Limb (tissue), 2 donors: ENCODE measurements around the gene CT45A1.
"Not testable (repeated sequence)": the region's sequence is repeated elsewhere in the genome, so short reads cannot be mapped to it uniquely, and the experiment has no call there.

ENCODE experiments used
- DNase-seq, 2 donors: peaks; one replicate each; pipeline ENCODE4 v3.0.0-alpha.2; 2016; ENCODE audit errors: extremely low spot score in 2 of 2

Gene CT45A1, protein sequence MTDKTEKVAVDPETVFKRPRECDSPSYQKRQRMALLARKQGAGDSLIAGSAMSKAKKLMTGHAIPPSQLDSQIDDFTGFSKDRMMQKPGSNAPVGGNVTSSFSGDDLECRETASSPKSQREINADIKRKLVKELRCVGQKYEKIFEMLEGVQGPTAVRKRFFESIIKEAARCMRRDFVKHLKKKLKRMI

DNA sequence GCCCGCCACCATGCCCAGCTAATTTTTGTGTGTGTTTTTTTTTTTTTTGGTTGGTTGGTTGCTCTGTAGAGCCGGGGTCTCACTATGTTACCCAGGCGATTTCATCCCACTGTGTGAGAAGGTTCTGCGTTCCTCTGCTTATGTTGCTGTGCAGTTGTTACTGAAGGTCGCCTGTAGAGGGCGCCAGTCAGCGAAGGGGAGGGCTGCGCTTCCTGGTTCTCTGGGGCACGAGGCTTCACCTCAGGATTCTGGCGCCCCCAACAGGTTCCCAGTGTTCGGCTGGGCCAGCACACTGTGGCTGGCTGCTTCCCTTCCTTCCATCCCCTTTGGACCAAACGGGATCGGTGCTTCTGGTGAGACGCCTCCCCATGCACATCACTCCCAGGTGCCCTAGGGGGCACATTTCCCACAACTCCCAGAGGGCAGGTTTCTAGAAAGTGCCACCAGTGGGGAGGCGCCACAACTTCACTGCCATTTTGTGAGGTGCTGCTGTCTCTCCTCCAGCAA is at the start of gene CT45A1:
Gene CT45A1 (plus strand): TSS at position 457 of the 507 bp plus-strand sequence. CDS start 5,302 bp downstream, outside the sequence.
- not testable (repeated sequence) for DNase-seq

DNA sequence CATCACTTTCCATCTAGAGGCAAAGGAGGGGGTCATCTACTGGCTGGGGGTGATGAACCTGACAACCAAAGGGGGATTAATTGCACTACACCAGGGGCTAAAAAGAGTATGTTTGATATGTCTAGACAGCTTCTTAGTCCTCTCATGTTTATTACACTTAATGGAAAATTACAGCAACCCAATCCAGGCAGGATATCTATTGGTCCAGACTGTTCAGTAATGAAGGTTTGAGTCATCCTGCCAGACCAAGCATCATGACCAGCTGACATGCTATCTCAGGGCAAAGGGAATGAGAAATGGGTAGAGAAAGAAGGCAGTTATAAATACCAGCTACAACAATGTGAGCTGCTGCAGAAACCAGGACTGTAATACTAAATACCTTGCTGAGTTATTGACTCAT is 40.5 kb upstream of the CT45A1 start:
- not testable (repeated sequence) for DNase-seq

DNA sequence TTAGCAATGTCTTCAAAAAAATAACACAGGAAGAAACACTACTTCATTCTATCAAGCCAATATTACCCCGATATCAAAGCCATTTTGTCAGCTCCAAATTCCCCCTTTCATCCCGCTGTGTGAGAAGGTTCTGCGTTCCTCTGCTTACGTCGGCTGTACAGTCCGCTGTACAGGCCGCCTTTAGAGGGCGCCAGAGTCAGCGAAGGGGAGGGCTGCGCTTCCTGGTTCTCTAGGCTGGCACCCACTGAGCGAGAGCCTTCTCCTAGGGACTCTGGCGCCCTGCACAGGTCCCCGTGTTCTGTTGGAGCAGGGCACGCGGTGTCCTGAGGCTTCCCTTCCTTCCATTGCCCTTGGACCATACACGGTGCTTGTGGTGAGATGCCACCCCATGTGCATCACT is 25.3 kb upstream of the CT45A1 start:
- DNase-seq, result no peak

DNA sequence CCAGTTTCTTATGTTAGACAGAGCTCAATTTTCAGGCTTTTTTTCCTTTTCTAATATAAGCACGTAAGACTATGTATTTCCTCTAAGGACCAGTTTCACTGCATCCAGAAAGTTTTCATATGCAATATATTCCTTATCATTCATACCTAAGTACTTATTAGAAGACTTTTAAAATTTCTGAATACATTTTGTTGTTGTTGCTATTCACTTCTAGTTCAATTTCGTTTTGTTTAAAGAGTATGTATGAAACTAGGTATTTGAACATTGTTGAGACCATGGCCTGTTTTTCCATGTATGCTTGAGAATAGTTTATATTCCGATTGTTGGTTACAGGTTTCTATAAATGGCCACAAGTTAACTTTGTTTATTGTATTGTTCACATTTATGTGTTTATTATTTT is 18.0 kb upstream of the CT45A1 start:
- DNase-seq, result no peak

DNA sequence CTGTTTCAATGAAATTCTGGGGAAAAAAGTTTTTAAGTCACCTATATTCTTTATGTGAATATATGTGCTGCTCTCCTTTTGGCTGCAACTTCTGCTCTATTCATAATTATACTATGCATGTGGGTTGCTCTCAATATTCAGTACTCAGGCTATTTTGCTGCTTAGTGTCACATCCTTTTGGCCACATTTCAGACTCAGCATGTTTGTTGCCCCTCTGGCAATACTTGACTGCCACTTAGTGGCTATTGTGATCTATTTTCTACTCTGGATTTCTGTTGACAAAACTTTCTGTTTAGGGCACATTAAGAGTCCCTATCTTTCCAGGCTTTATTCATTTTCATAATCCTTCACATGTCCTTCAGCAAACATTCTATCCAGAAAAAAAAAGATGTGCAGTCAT is 15.8 kb upstream of the CT45A1 start:
- no peak for DNase-seq

DNA sequence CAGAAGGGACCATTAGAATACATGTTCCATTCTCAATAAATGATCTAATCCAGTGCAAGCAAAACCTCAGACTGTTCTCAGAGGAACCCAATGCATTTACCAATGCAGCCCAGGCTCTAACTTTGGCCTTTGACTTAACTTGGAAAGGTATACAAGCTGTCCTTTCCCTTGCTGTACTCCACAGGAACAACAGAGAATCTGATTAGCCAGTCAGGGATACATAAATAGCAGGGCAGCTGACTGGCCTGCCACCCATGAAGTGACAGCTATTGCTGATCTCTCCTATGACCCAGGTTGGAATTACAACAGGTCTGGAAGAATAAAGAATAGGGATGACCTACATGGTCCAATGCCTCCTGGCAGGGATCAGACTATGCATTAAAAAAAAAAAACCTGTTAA is 14.5 kb upstream of the CT45A1 start:
- DNase-seq, result no peak

DNA sequence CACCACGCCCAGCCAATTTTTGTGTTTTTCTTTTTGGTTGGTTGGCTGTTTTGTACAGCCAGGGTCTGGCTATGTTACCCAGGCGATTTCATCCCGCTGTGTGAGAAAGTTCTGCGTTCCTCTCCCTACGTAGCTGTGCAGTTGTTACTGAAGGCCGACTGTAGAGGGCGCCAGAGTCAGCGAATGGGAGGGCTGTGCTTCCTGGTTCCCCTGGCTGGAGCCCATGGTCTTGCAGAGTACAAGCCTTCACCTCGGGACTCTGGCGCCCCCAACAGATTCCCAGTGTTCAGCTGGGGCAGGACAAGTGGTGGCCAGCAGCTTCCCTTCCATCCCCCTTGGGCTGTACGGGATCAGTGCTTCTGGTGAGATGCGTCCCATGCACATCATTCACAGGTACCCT is 5.6 kb upstream of the CT45A1 start:
- DNase-seq, result no peak

DNA sequence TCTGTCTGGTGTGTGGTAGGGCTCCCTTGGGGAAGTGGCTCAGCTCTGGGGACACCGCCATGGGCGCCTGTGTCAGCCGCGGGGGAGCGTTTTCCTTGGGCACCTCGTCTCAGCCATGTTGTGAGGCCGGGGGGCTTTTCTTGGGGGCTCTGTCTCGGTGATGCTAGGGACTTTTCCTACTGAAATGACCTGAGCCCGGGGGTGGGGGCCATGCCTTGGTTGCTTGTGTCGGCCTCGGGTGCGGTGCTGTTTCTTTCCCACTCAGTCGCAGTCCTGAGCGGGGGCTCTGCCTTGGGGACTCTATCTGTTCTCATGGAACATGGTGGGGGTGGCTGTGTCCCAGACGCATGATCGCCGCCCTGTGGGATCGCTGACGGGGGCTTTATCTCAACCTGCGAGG is 356 bp downstream of the CT45A1 start:
- DNase-seq, result no peak

DNA sequence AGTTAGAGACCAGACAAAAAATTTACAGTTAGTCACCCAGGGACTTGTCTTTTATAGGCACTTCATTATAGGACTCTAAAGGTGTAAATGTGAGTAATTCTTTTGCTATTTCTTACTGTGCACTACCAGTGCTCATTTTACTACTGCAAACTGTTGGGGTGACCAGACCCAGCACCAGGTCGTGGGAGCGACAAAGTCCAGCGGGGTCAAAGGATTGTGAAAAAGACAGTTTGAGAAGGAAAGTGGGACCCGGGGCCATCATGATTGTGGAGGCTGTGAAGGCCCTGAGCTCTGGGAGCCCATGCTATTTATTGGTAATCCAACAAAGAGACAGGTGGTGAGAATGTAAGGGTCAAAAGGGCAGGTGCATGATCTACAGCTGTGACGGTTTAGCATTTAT is 21.2 kb downstream of the CT45A1 start:
- not testable (repeated sequence) for DNase-seq

DNA sequence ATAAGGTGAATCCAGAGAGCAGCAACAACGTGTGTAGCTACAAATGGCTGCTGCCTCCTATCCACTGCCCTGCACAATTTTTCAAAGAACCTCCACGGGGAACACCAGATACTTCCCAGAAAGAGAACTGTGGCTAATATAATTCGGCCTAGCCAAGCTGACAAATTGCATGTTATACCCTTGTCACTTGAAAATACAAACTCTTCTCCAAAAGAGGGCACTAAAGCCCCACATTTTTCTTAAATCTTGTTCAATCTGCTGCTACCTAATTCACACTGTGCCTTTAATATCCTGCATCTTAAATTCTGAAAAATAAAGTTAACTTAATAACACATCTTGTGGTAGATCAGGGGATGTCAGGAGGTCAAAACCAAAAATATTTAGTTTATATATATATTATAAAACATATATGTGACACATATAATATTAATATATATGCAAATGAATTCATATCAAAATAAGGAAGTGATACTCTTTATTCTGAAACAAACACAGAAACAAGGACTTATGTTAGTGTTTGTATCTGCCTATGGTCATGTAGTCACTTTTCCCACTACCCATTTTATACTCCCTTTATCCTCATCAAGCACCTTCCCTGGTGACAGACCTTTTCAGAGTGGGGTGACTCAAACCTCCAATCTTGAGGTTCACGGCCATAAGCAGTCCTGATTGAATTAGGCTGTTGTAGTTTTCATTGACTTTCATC is 24.1 kb downstream of the CT45A1 start:
- DNase-seq, result no peak

DNA sequence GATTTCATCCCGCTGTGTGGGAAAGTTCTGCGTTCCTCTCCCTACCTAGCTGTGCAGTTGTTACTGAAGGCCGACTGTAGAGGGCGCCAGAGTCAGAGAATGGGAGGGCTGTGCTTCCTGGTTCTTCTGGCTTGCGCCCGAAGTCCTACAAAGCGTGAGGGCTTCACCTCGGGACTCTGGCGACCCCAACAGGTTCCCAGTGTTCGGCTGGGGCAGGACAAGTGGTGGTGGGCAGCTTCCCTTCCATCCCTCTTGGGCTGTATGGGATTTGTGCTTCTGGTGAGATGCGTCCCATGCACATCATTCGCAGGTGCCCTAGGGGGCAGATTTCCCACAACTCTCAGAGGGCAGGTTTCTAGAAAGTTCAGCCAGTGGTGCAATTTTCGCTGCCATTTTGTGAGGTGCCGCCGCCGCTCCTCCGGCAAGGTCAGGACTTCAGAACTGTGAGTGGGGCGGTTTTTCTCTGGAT is 27.3 kb downstream of the CT45A1 start:
- DNase-seq, result no peak

DNA sequence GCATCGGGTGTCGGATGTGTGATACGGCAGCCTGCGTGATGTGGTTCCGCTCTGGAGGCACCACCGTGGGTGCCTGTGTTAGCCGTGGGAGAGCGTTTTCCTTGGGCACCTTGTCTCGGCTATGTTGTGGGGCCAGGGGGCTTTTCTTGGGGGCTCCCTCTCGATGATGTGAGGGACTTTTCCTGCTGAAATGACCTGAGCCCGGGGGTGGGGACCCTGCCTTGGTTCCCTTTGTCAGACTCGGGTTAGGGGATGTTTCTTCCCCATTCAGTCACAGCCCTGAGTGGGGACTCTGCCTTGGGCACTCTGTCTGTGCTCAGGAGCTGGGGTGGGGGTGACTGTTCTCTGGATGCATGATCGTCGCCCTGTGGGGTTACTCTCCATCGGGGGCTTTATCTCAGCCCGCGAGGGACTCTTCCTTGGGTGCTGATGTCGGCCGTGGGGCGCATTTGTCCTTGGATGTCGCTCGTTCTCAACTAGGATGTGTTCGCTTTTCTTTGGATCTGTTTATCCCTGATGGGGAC is 27.8 kb downstream of the CT45A1 start:
- no peak for DNase-seq

DNA sequence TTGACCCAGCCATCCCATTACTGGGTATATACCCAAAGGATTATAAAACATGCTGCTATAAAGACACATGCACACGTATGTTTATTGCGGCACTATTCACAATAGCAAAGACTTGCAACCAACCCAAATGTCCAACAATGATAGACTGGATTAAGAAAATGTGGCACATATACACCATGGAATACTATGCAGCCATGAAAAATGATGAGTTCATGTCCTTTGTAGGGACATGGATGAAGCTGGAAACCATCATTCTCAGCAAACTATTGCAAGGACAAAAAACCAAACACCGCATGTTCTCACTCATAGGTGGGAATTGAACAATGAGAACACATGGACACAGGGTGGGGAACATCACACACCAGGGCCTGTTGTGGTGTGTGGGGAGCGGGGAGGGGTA is 31.3 kb downstream of the CT45A1 start:
- not testable (repeated sequence) for DNase-seq

DNA sequence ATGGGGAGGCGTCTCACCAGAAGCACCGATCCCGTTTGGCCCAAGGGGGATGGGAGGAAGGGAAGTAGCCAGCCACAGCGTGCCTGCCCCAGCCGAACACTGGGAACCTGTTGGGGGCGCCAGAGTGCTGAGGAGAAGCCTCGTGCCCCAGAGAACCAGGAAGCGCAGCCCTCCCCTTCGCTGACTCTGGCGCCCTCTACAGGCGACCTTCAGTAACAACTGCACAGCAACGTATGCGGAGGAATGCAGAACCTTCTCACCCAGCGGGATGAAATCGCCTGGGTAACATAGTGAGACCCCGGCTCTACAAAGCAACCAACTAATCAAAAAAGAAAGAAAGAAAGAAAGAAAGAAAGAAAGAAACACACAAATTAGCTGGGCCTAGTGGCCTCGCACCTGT is 54.7 kb downstream of the CT45A1 start, which contains the start of gene CT45A3:
Gene CT45A3 (minus strand): TSS at position 101 of the 400 bp plus-strand sequence. CDS start 3,747 bp downstream, outside the sequence.
- DNase-seq, result not testable (repeated sequence)
